HEK293T (cell line): Measurements from ENCODE around the gene MMS19.

Source experiments
- CTCF ChIA-PET: fragments of 350-600 bp; formaldehyde crosslinking; extraction: SDS; loops from one replicate; lab custom pipeline; 2021; ENCODE audit warnings: antibody characterized with exemption, inconsistent platforms; lab: Yijun Ruan, JAX
- POLR2A ChIA-PET: fragments of 350-600 bp; formaldehyde crosslinking; extraction: SDS; loops from one replicate; lab custom pipeline; 2020; ENCODE audit warnings: antibody characterized with exemption, inconsistent platforms; lab: Yijun Ruan, JAX
- DNase-seq: peaks from one replicate; pipeline ENCODE4 v3.0.0; 2012; ENCODE audit warnings: mixed read lengths; ENCODE audit errors: extremely low spot score
- ARNT ChIP-seq: fragments of 450-650 bp; IDR thresholded peaks from 2 replicates; pipeline ENCODE4 v1.6.1; 2017; ENCODE audit warnings: mild to moderate bottlenecking
- BHLHE40 ChIP-seq: fragments of 450-650 bp; IDR thresholded peaks from 2 replicates; pipeline ENCODE4 v1.6.1; 2016; ENCODE audit warnings: mild to moderate bottlenecking, moderate library complexity, borderline replicate concordance
- CTBP1 ChIP-seq: fragments of 450-650 bp; IDR thresholded peaks from 2 replicates; pipeline ENCODE4 v1.6.1; 2016; ENCODE audit warnings: borderline replicate concordance
- ELF4 ChIP-seq: fragments of 450-650 bp; IDR thresholded peaks from 2 replicates; pipeline ENCODE4 v1.6.1; 2017; ENCODE audit warnings: antibody characterized with exemption
- FOXA1 ChIP-seq: fragments of 450-650 bp; IDR thresholded peaks from 2 replicates; pipeline ENCODE4 v1.6.1; 2016; ENCODE audit warnings: mild to moderate bottlenecking
- FOXK2 ChIP-seq: fragments of 450-650 bp; IDR thresholded peaks from 2 replicates; pipeline ENCODE4 v1.6.1; 2016; ENCODE audit warnings: mild to moderate bottlenecking
- FOXM1 ChIP-seq: fragments of 450-650 bp; IDR thresholded peaks from 2 replicates; pipeline ENCODE4 v1.6.1; 2017; ENCODE audit warnings: mild to moderate bottlenecking, borderline replicate concordance
- HDGF ChIP-seq: fragments of 450-650 bp; IDR thresholded peaks from 2 replicates; pipeline ENCODE4 v1.6.1; 2017; ENCODE audit warnings: antibody characterized with exemption, borderline replicate concordance
- L3MBTL2 ChIP-seq: fragments of 450-650 bp; conservative IDR thresholded peaks from 2 replicates; pipeline ENCODE4 v1.6.1; 2016; ENCODE audit warnings: mild to moderate bottlenecking
- LEF1 ChIP-seq: fragments of 450-650 bp; IDR thresholded peaks from 2 replicates; pipeline ENCODE4 v1.6.1; 2017; ENCODE audit warnings: mild to moderate bottlenecking, borderline replicate concordance
- NFRKB ChIP-seq: fragments of 450-650 bp; IDR thresholded peaks from 2 replicates; pipeline ENCODE4 v1.6.1; 2016; ENCODE audit warnings: mild to moderate bottlenecking, moderate library complexity
- PKNOX1 ChIP-seq: fragments of 450-650 bp; IDR thresholded peaks from 2 replicates; pipeline ENCODE4 v1.6.1; 2016
- SP1 ChIP-seq: fragments of 450-650 bp; IDR thresholded peaks from 2 replicates; pipeline ENCODE4 v1.6.1; 2017
- SUZ12 ChIP-seq: fragments of 450-650 bp; IDR thresholded peaks from 2 replicates; pipeline ENCODE4 v1.6.1; 2016; ENCODE audit warnings: mild to moderate bottlenecking
- TARDBP ChIP-seq: fragments of 450-650 bp; IDR thresholded peaks from 2 replicates; pipeline ENCODE4 v1.6.1; 2016
- ZNF384 ChIP-seq: fragments of 450-650 bp; IDR thresholded peaks from 2 replicates; pipeline ENCODE4 v1.6.1; 2016

Gene MMS19

DNA sequence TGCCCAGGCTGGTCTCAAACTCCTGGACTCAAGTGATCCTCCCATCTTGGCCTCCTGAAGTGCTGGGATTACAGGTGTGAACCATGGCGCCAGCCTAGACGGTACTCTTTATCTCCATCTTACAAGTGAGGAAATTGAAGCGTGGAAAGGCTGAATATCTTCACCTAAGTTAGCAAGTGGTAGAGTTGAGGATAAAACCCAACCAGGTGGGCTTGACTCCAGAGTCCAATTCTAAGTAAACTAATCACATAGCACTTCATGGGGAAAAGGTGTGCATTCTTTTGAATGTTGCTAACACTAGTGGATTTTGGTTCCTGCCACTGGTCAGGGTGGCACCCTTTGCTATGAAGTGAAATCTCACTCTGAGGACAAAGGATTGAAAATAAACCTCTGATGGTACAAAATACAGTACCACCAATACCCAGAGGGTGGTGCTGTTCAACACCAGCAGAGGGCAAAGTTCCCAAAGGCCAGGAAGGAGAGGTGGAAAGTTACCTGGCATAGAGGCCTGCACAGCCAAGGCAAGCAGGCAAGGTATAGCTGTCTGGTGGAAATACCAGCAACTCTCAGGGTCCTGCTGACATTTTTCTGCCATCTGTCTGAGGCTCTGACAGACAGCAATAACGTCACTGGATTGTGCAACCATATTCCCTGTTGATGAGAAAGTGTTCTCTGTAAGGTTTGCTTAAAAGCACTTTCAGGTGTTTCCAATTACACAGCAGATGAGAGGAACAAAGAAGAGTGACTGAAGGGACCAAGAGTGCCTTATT is 34.7 kb downstream of the MMS19 start:
- ChIA-PET POLR2A (no interaction called here), CTCF (interaction anchor here (0.6 to 1.8 kb wide), 6 partner anchors 10 to 238 kb away, joined by 3 to 5 read pairs (median 3); no protein-coding TSS in a partner anchor)
- DNase-seq, result peak; percentile 78
- TF ChIP-seq FOXM1 (no peak), ZNF384 (no peak), SP1 (no peak), SUZ12 (no peak)

DNA sequence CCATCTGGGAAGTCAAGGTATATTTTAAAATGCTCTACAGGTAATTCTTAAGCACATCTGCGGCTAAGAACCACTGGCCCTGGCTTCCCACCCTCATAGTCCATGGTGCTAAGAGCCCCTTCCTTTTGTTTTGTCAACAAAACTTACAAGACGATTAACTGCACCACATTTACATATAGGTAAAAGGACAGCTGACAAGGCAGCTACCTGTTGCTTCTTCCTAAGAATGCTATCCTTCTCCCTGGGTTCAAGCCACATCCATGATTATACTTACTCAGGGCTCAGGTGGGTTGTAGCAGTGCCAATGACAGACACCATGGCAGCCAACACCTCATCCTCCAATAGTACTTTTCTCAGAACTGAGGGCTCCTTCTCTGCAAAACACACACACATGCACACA is 35.9 kb downstream of the MMS19 start:
- ChIA-PET POLR2A (interaction anchor here (0.7 kb wide), 1 partner anchor 35 kb away, joined by 3 read pairs; no protein-coding TSS in a partner anchor), CTCF (interaction anchor here (0.6 to 0.9 kb wide), 2 partner anchors 91 to 202 kb away, joined by 3 to 6 read pairs; no protein-coding TSS in a partner anchor)
- TF ChIP-seq NFRKB, result no peak
- TF ChIP-seq L3MBTL2, result no peak
- TF ChIP-seq LEF1, result no peak
- TF ChIP-seq HDGF, result no peak
- no peak for TF ChIP-seq ARNT
- no peak for TF ChIP-seq FOXM1
- no peak for TF ChIP-seq ELF4
- no peak for DNase-seq

DNA sequence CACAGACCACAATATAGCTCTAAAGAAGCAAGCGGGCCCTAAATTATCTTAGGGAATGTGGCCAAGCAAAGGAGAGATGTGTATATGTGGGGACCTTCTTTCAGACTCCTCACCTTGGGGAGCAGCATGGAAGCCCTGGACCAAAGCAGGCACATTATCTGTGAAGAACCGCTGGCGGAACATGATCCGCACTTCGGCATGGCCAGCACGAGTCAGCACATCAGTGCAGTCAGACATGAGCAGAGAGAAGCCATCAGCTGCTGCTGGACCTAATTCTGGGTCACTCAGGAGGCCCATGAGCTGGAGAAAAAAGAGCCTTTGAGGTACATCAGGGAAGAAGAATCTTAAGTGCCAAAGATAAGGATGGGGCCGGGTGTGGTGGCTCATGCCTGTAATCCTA is 38.3 kb downstream of the MMS19 start:
- DNase-seq, result no peak
- TF ChIP-seq FOXA1, result no peak
- no peak for TF ChIP-seq FOXM1
- no peak for TF ChIP-seq L3MBTL2
- no peak for TF ChIP-seq BHLHE40
- TF ChIP-seq SP1, result no peak
- TF ChIP-seq TARDBP, result no peak
- TF ChIP-seq ZNF384, result no peak
- ChIA-PET POLR2A (interaction anchor here (0.8 to 1.4 kb wide), 2 partner anchors 15 to 277 kb away, joined by 3 to 4 read pairs; partner anchors contain the start of gene ZFYVE27), CTCF (no interaction called here)

DNA sequence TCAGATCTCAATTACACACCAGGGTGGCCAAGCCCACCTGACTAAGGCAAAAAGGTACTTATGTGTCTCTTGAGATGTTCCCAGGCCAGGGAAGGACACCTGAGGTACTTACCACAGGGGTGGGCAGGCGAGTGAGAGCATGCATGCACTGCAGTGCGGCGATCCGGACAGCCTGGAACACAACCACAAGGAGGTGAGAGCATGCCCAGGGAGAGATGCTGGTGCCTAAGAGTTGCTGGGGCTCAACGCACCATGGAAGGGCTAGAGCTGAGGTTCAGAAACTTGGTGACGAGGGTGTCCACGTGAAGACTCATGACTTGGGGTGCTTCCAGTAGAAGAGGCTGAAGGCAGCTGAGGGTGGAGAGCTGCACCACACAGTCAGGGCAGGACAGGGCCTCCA is 39.1 kb downstream of the MMS19 start:
- TF ChIP-seq ZNF384, result no peak
- no peak for TF ChIP-seq FOXM1
- TF ChIP-seq FOXK2, result no peak
- no peak for TF ChIP-seq SP1
- TF ChIP-seq PKNOX1, result no peak
- no peak for TF ChIP-seq FOXA1
- TF ChIP-seq L3MBTL2, result no peak
- TF ChIP-seq CTBP1, result no peak
- TF ChIP-seq TARDBP, result no peak
- TF ChIP-seq BHLHE40, result no peak
- no peak for TF ChIP-seq HDGF
- no peak for TF ChIP-seq SUZ12
- no peak for TF ChIP-seq ARNT
- no peak for TF ChIP-seq NFRKB
- TF ChIP-seq LEF1, result no peak
- no peak for TF ChIP-seq ELF4
- no peak for DNase-seq
- ChIA-PET CTCF (no interaction called here), POLR2A (interaction anchor here (0.8 kb wide), 1 partner anchor 278 kb away, joined by 3 read pairs; the partner anchor contains the start of gene ZFYVE27)

DNA sequence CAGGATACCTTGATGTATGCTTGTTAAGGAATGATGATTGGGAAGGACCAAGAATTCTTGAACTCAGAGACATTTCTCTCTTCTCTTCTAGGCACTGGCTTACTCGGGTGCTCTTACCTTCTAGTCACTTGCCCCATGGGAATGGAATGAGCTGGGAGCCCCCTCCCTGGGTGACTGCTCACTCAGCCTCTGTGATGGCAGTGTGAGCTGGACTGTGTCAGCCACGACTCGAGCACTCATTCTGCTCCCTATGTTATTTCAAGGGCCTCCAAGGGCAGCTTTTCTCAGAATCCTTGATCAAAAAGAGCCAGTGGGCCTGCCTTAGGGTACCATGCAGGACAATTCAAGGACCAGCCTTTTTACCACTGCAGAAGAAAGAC is 41.5 kb downstream of the MMS19 start:
- CTCF ChIA-PET, result no interaction called here

DNA sequence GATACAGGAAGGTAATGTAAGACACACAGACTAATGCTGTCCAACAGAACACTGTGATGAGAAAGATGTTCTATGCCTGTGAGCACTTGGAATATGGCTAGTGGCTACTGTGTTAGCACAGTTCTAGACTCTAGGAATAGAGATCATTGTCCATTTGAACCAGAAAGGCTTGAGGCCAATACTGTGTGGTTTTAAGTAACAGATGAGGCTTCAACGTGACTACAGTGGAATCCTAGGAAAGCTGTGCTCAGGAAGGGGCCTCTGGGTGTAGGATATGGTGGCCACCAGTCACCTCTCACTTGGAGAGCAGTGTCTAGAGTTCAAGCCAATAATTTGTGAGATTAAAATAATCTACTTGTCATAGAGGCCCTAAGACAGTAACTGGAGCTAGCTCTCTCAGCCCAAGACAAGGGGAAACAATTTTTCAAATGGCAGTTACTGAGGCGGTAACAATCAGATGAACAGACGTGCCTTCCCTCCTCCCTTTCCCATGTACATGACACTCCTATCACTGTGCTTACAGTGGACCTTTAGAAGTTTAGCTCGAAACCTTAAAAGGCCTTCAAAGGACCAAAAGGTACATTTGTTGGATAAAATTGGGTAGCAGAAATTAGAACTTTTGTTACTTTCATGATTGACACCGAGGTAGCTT is 42.1 kb downstream of the MMS19 start:
- ChIA-PET POLR2A (no interaction called here), CTCF (no interaction called here)
- DNase-seq, result no peak
- TF ChIP-seq LEF1, result no peak
- TF ChIP-seq NFRKB, result no peak
- TF ChIP-seq ZNF384, result no peak
- TF ChIP-seq FOXA1, result no peak
- no peak for TF ChIP-seq FOXK2
- TF ChIP-seq ARNT, result no peak
- TF ChIP-seq HDGF, result no peak

More for the DNA sequence above, 41.5 kb downstream of the MMS19 start:
- TF ChIP-seq ZNF384, result no peak
- no peak for TF ChIP-seq LEF1
- no peak for TF ChIP-seq SP1
- DNase-seq, result no peak
- POLR2A ChIA-PET, result interaction anchor here (1.1 kb wide), 1 partner anchor 23 kb away, joined by 3 read pairs; no protein-coding TSS in a partner anchor

DNA sequence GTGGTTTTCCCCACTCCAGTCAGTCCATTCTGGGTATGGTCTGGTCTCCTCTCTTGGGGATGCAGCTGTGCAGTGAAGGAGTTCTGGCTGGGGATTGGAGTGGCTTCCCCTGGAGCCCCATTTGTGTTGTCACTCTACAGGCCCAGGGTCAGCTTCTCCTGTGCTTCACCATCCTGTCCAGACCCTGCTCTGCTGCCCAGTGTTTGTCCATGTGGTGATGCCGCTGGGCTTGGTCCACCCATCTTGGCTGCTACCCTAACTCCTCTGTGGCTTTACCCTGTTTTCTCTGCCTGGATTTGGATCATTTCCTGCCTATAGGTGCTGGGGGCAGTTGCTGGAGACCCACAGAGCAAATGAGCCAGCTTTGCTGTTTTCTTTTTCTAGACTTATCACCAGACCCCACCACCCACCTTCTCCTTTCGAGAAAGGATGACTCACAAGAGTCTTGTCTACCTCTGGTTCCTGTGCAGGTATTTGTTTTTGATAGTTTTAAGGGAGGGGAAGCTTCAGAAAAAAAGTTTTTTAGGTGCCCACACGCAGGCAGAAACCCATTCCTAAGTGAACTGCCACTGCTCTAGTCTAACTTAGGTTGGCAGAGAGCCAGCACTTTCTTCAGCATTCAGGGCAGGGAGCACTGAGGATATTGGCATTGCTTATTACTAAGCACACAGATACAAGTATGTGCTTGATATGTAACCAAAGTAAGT is 43.7 kb downstream of the MMS19 start:
- no peak for DNase-seq
- no peak for TF ChIP-seq PKNOX1
- no peak for TF ChIP-seq FOXM1
- TF ChIP-seq FOXA1, result no peak
- TF ChIP-seq NFRKB, result no peak
- no peak for TF ChIP-seq L3MBTL2
- TF ChIP-seq BHLHE40, result no peak
- no peak for TF ChIP-seq CTBP1
- TF ChIP-seq LEF1, result no peak
- TF ChIP-seq SUZ12, result no peak
- ChIA-PET POLR2A (interaction anchor here (1.2 kb wide), 1 partner anchor 10 kb away, joined by 6 read pairs; no protein-coding TSS in a partner anchor), CTCF (no interaction called here)
